Naive thymus-derived CD4-positive, alpha-beta T cell (primary cell): ENCODE measurements around the gene ADAMTS8. TPM values are rescaled to one million over a fixed set of nuclear protein-coding genes. Genes with fewer than 3 reads are reported as not detected.

Experiments used
- ATAC-seq: fragments of 150-1000 bp; cut with Tn5 transposase; 2 replicates; pipeline ENCODE4 v1.10.0; 2021; ENCODE audit warnings: mild to moderate bottlenecking, moderate library complexity
- CTCF ChIA-PET: fragments of 350-600 bp; sonication (Branson Sonifier 250); formaldehyde crosslinking; loops from one replicate; lab custom pipeline; 2021; ENCODE audit warnings: antibody characterized with exemption; lab: Charles Lee
- POLR2A ChIA-PET: fragments of 350-600 bp; sonication (Branson Sonifier 250); formaldehyde crosslinking; loops from one replicate; lab custom pipeline; 2021; ENCODE audit warnings: antibody characterized with exemption, inconsistent platforms; lab: Charles Lee
- DNase-seq, 9 donors: peaks; one replicate each; pipeline versions ENCODE4 v3.0.0 to v3.0.0-alpha.2; 2020 to 2022; ENCODE audit warnings: mixed read lengths in 1 of 9
- H3K27ac ChIP-seq: one replicate; pipeline ENCODE4 v1.7.0; 2013; ENCODE audit warnings: mild to moderate bottlenecking, low read depth, low read length, moderate library complexity
- H3K27me3 ChIP-seq, 2 donors: one replicate each; pipeline ENCODE4 v1.7.0; 2013; ENCODE audit warnings: low read length in 2 of 2, mild to moderate bottlenecking in 2 of 2, moderate library complexity in 2 of 2; ENCODE audit not compliant: control insufficient read depth in 2 of 2, insufficient read depth in 2 of 2
- H3K36me3 ChIP-seq, 3 experiments: 1 replicate in 2 of 3; 2 replicates in 1 of 3; pipeline ENCODE4 v1.7.0; 2013; ENCODE audit warnings: low read length in 3 of 3, mild to moderate bottlenecking in 3 of 3, moderate library complexity in 1 of 3; ENCODE audit not compliant: insufficient read depth in 3 of 3, control insufficient read depth in 2 of 3
- H3K4me1 ChIP-seq, 2 donors: one replicate each; pipeline ENCODE4 v1.7.0; 2013; ENCODE audit warnings: low read length in 2 of 2, mild to moderate bottlenecking in 2 of 2, moderate library complexity in 1 of 2; ENCODE audit not compliant: control insufficient read depth in 2 of 2, insufficient read depth in 2 of 2
- H3K4me3 ChIP-seq: 2 replicates; pipeline ENCODE4 v1.7.0; 2013; ENCODE audit warnings: mild to moderate bottlenecking, low read length
- H3K9me3 ChIP-seq, 3 experiments: 1 replicate in 2 of 3; 2 replicates in 1 of 3; pipeline ENCODE4 v1.7.0; 2013; ENCODE audit warnings: low read length in 3 of 3; ENCODE audit not compliant: control insufficient read depth in 2 of 3
- H3K27ac Mint-ChIP-seq, 9 donors: one replicate each; pipeline ENCODE4 v1.8.0; 2020 to 2022; ENCODE audit warnings: mixed read lengths in 9 of 9, mild to moderate bottlenecking in 8 of 9, moderate library complexity in 5 of 9, inconsistent platforms in 2 of 9
- H3K27me3 Mint-ChIP-seq, 5 donors: one replicate each; pipeline ENCODE4 v1.8.0; 2021 to 2022; ENCODE audit warnings: mixed read lengths in 5 of 5, mild to moderate bottlenecking in 1 of 5
- H3K36me3 Mint-ChIP-seq, 5 donors: one replicate each; pipeline ENCODE4 v1.8.0; 2020 to 2022; ENCODE audit warnings: mixed read lengths in 5 of 5, mild to moderate bottlenecking in 3 of 5, inconsistent platforms in 1 of 5
- H3K4me1 Mint-ChIP-seq, 7 donors: one replicate each; pipeline ENCODE4 v1.8.0; 2020 to 2022; ENCODE audit warnings: mixed read lengths in 7 of 7, mild to moderate bottlenecking in 3 of 7, inconsistent platforms in 1 of 7
- H3K4me3 Mint-ChIP-seq, 10 donors: one replicate each; pipeline ENCODE4 v1.8.0; 2020 to 2022; ENCODE audit warnings: mild to moderate bottlenecking in 10 of 10, mixed read lengths in 10 of 10, moderate library complexity in 6 of 10, inconsistent platforms in 2 of 10
- H3K9me3 Mint-ChIP-seq, 11 donors: one replicate each; pipeline ENCODE4 v1.8.0; 2020 to 2022; ENCODE audit warnings: mixed read lengths in 11 of 11, mild to moderate bottlenecking in 4 of 11, inconsistent platforms in 1 of 11, moderate library complexity in 1 of 11
- intact Hi-C, 2 donors: fragments of 100-400 bp; cut with micrococcal nuclease; formaldehyde crosslinking; loops; one replicate each; pipeline ENCODE4 v1.15.1; 2023
- polyA plus RNA-seq, 2 donors: library from polyadenylated mRNA; unstranded; fragments of 300-500 nt; fragmentation: Illumina TruSeq; gene quantifications; one replicate each; pipeline ENCODE4 v1.2.3, GENCODE V29; 2021
- total RNA-seq, 6 experiments: library from RNA in 5 of 6; stranded (reverse) in 5 of 6; gene quantifications; 1 replicate in 5 of 6; 2 replicates in 1 of 6; pipeline ENCODE4 v1.2.3 and lab custom pipeline; 2021 to 2026

ADAMTS8 gene
- total and polyA plus RNA-seq, 7 experiments from 2014 or later = not detected

- Histone ChIP-seq H3K27me3 (no peaks in the 10 kb centered on the region), H3K4me1 (no peaks in the 10 kb centered on the region), H3K9me3 (no peaks in the 10 kb centered on the region), H3K36me3 (no peaks in the 10 kb centered on the region), H3K27ac (no peak overlapping the region), H3K4me3 (no peak overlapping the region)
- H3K4me3 Mint-ChIP-seq = peak overlapping the region in 2 of 10 donors; percentile 3 to 30
- DNase-seq (no peak), ATAC-seq (peak; percentile 17)
- no peaks in the 10 kb centered on the region for H3K9me3 Mint-ChIP-seq
- ChIA-PET POLR2A (no interaction called here), CTCF (interaction anchor here (0.7 kb wide), 1 partner anchor 480 kb away, joined by 3 read pairs; no protein-coding TSS in a partner anchor)
- peaks cover 0 to under 1% (median 0%) of the 10 kb centered on the region in 5 donors for H3K36me3 Mint-ChIP-seq
- no peak overlapping the region for H3K27ac Mint-ChIP-seq
- peaks cover 17 to 35% (median 19%) of the 10 kb centered on the region in 5 donors for H3K27me3 Mint-ChIP-seq
- intact Hi-C loops = no loop called here
- H3K4me1 Mint-ChIP-seq = peaks cover 0 to 16% (median 10%) of the 10 kb centered on the region in 7 donors
These were observed 27.5 kb downstream of the ADAMTS8 start for GRCh38 chr11:130400781-130401483.

GRCh38 chr11:130399196-130399595 is 29.2 kb downstream of the ADAMTS8 start:
- H3K4me1 Mint-ChIP-seq = peaks cover 0 to 16% (median 10%) of the 10 kb centered on the region in 7 donors
- Histone ChIP-seq H3K36me3 (no peaks in the 10 kb centered on the region), H3K9me3 (no peaks in the 10 kb centered on the region), H3K27ac (no peak overlapping the region), H3K4me3 (no peak overlapping the region), H3K27me3 (no peaks in the 10 kb centered on the region), H3K4me1 (no peaks in the 10 kb centered on the region)
- POLR2A ChIA-PET = no interaction called here
- DNase-seq (no peak), ATAC-seq (no peak)
- H3K27me3 Mint-ChIP-seq = peaks cover 17 to 37% (median 19%) of the 10 kb centered on the region in 5 donors
- peaks cover 0 to 4% (median 0%) of the 10 kb centered on the region in 5 donors for H3K36me3 Mint-ChIP-seq
- no peaks in the 10 kb centered on the region for H3K9me3 Mint-ChIP-seq
- no peak overlapping the region for H3K4me3 Mint-ChIP-seq
- CTCF ChIA-PET = interaction anchor here (0.6 kb wide), 1 partner anchor 45 kb away, joined by 3 read pairs; no protein-coding TSS in a partner anchor
- intact Hi-C loops = no loop called here
- no peak overlapping the region for H3K27ac Mint-ChIP-seq

- Mint-ChIP-seq H3K27ac (no peak overlapping the region), H3K36me3 (peaks cover 0 to 4% (median 0%) of the 10 kb centered on the region in 5 donors), H3K9me3 (no peaks in the 10 kb centered on the region), H3K27me3 (peaks cover 19 to 37% (median 21%) of the 10 kb centered on the region in 5 donors), H3K4me1 (peaks cover 0 to 16% (median 10%) of the 10 kb centered on the region in 7 donors), H3K4me3 (no peak overlapping the region)
- no peak overlapping the region for H3K27ac ChIP-seq
- CTCF ChIA-PET = no interaction called here
- no peaks in the 10 kb centered on the region for H3K4me1 ChIP-seq
- intact Hi-C loops = no loop called here
- H3K36me3 ChIP-seq = no peaks in the 10 kb centered on the region
- no peak for ATAC-seq
- no peaks in the 10 kb centered on the region for H3K27me3 ChIP-seq
- no peak for DNase-seq
- no peak overlapping the region for H3K4me3 ChIP-seq
- POLR2A ChIA-PET = no interaction called here
- H3K9me3 ChIP-seq = no peaks in the 10 kb centered on the region
These were observed 30.6 kb downstream of the ADAMTS8 start for GRCh38 chr11:130397780-130398179.

- POLR2A ChIA-PET = no interaction called here
- Histone ChIP-seq H3K9me3 (no peaks in the 10 kb centered on the region), H3K4me1 (no peaks in the 10 kb centered on the region), H3K27me3 (no peaks in the 10 kb centered on the region), H3K4me3 (no peak overlapping the region), H3K27ac (no peak overlapping the region), H3K36me3 (no peaks in the 10 kb centered on the region)
- no peak overlapping the region for H3K27ac Mint-ChIP-seq
- intact Hi-C loops = no loop called here
- peaks cover 0 to 4% (median 0%) of the 10 kb centered on the region in 5 donors for H3K36me3 Mint-ChIP-seq
- ATAC-seq (no peak), DNase-seq (no peak)
- CTCF ChIA-PET = no interaction called here
- peaks cover 19 to 36% (median 21%) of the 10 kb centered on the region in 5 donors for H3K27me3 Mint-ChIP-seq
- no peaks in the 10 kb centered on the region for H3K9me3 Mint-ChIP-seq
- H3K4me3 Mint-ChIP-seq = no peak overlapping the region
- H3K4me1 Mint-ChIP-seq = peaks cover 0 to 24% (median 10%) of the 10 kb centered on the region in 7 donors
These were observed 31.4 kb downstream of the ADAMTS8 start for GRCh38 chr11:130396965-130397364.

- ChIA-PET CTCF (no interaction called here), POLR2A (no interaction called here)
- Mint-ChIP-seq H3K27me3 (peaks cover 8 to 26% (median 11%) of the 10 kb centered on the region in 5 donors), H3K36me3 (peaks cover 0 to 4% (median 0%) of the 10 kb centered on the region in 5 donors), H3K9me3 (no peaks in the 10 kb centered on the region), H3K4me3 (no peak overlapping the region), H3K27ac (no peak overlapping the region), H3K4me1 (peaks cover 2 to 17% (median 3%) of the 10 kb centered on the region in 7 donors)
- no peak for ATAC-seq
- intact Hi-C loops = no loop called here
- Histone ChIP-seq H3K4me3 (no peak overlapping the region), H3K4me1 (peaks cover 0 to 8% of the 10 kb centered on the region in 2 donors), H3K27ac (no peak overlapping the region), H3K27me3 (no peaks in the 10 kb centered on the region), H3K9me3 (no peaks in the 10 kb centered on the region), H3K36me3 (no peaks in the 10 kb centered on the region)
- no peak for DNase-seq
These were observed 33.8 kb downstream of the ADAMTS8 start for GRCh38 chr11:130394615-130395014.

GRCh38 chr11:130391711-130392110 is 36.7 kb downstream of the ADAMTS8 start:
- Mint-ChIP-seq H3K27ac (no peak overlapping the region), H3K27me3 (peaks cover 0 to 8% (median 4%) of the 10 kb centered on the region in 5 donors), H3K9me3 (no peaks in the 10 kb centered on the region), H3K36me3 (peaks cover 0 to 4% (median 0%) of the 10 kb centered on the region in 5 donors), H3K4me3 (no peak overlapping the region), H3K4me1 (peaks cover 11 to 39% (median 22%) of the 10 kb centered on the region in 7 donors)
- ATAC-seq (no peak), DNase-seq (no peak)
- intact Hi-C loops = no loop called here
- Histone ChIP-seq H3K4me1 (peaks cover 7 to 22% of the 10 kb centered on the region in 2 donors), H3K27me3 (no peaks in the 10 kb centered on the region), H3K4me3 (no peak overlapping the region), H3K9me3 (no peaks in the 10 kb centered on the region), H3K36me3 (no peaks in the 10 kb centered on the region), H3K27ac (no peak overlapping the region)
- POLR2A ChIA-PET = no interaction called here
- CTCF ChIA-PET = no interaction called here
